Kidney epithelial cell (primary cell): Measurements from ENCODE around the gene PLAC1. TPM values are rescaled to one million over a fixed set of nuclear protein-coding genes. Genes with fewer than 3 reads are reported as not detected.

Experiments
- DNase-seq: peaks from one replicate; pipeline ENCODE4 v3.0.0-alpha.2; 2010; ENCODE audit warnings: low read depth
- H3K27me3 ChIP-seq: 2 replicates; pipeline ENCODE4 v1.6.0; 2011; ENCODE audit warnings: low read length; ENCODE audit not compliant: control insufficient read depth, insufficient read depth
- H3K36me3 ChIP-seq: 2 replicates; pipeline ENCODE4 v1.5.1; 2011; ENCODE audit warnings: low read length; ENCODE audit not compliant: control insufficient read depth, insufficient read depth
- H3K4me3 ChIP-seq: 2 replicates; pipeline ENCODE4 v1.5.1; 2011; ENCODE audit warnings: low read depth, mild to moderate bottlenecking, control low read depth, low read length
- total RNA-seq: library from RNA; depleted of rRNA; stranded (reverse); fragments of >200 nt; gene quantifications from 2 replicates; pipeline ENCODE4 v1.2.3, GENCODE V29; 2015
- TF ChIP-seq, protein P1 (sequence below): IDR thresholded peaks from 2 replicates; pipeline ENCODE4 v1.5.1; 2011; ENCODE audit warnings: mild to moderate bottlenecking, moderate library complexity, low read length, control low read depth, inconsistent platforms; ENCODE audit not compliant: insufficient read depth, poor library complexity, severe bottlenecking

Gene PLAC1
- total RNA-seq, 1 donor from 2014 or later, result not detected

DNA sequence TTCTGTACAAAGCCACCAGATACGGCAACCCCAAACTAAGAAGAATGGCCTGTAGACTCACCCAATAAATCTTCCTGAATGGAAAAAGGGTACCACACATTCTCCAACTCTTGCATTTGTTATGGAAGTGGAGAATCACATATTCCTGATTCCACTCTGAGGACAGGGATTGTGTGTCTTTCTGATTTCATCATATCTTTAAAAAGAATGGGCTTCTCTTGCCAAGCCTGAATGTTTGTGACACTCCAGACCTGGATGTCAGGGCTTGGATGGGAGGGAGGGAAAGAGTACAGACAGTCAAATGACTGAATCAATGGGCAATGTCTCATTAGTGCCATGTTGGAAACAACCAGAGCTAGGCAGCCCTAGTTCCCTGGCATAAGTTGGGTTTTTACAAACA lies 77.4 kb downstream of the PLAC1 start:
- no peaks in the 10 kb centered on the region for H3K36me3 ChIP-seq
- no peak for DNase-seq
- TF ChIP-seq, protein P1, sequence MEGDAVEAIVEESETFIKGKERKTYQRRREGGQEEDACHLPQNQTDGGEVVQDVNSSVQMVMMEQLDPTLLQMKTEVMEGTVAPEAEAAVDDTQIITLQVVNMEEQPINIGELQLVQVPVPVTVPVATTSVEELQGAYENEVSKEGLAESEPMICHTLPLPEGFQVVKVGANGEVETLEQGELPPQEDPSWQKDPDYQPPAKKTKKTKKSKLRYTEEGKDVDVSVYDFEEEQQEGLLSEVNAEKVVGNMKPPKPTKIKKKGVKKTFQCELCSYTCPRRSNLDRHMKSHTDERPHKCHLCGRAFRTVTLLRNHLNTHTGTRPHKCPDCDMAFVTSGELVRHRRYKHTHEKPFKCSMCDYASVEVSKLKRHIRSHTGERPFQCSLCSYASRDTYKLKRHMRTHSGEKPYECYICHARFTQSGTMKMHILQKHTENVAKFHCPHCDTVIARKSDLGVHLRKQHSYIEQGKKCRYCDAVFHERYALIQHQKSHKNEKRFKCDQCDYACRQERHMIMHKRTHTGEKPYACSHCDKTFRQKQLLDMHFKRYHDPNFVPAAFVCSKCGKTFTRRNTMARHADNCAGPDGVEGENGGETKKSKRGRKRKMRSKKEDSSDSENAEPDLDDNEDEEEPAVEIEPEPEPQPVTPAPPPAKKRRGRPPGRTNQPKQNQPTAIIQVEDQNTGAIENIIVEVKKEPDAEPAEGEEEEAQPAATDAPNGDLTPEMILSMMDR, result no peak
- no peak overlapping the region for H3K4me3 ChIP-seq
- no peaks in the 10 kb centered on the region for H3K27me3 ChIP-seq

DNA sequence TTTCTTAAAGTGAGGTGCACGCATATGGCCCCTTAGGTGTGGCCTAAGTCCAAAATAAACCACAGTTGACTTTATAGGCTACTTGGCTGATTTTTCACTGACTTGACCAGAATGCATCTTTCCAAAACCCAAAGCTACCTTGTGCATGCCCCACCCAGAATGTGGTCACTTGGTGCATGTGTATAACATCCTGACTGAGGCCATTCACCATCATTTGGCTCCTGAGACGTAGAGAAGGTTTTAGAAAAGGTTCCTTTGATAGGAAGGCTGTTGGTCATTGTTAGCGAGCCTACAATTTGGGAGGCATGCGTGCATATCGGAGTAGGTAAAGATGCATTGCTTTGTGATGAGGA lies 84.6 kb downstream of the PLAC1 start:
- no peak for DNase-seq
- Histone ChIP-seq H3K27me3 (no peaks in the 10 kb centered on the region), H3K36me3 (no peaks in the 10 kb centered on the region), H3K4me3 (no peak overlapping the region)
- TF ChIP-seq, protein P1, result no peak

DNA sequence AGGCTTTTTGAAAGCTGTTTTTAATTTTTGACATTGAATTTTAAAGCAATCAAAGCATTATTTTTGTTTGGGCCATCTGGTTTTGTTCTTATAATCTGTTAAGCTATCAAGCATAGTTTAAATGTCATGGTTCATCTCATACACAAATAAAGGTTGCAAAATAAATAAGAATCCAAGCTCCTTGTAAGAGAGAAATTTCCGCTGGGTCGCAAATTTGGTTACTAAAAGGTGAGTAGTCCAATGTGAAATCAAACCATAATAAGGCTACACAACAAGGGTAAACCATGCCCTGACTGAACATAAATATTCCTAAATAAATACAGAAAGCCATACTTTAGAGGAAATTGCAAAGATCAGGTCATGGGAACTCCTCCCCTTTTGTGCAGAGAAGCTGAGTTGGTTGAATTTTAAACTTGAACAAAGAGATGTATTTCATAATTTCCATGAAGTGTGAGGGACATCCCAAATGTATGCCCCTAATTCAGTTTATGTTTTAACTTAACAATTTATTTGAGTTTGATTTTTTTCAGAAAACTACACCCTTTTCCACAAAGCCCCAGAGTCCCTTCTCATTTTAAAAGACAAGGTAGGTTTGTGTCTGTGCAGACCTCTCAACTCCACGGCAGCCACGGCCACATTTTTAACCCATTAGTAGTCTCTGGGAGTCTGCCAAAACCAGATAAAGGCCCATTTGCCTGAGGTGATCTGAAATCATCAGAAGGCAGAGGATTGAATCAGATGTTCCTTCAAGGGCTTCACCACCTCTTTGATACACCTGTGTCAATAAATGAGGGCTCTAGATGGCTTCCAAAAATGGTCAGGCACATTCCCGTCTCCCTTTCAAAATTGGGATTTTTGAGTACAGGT lies 85.2 kb downstream of the PLAC1 start:
- no peak for DNase-seq
- TF ChIP-seq, protein P1, result no peak
- Histone ChIP-seq H3K27me3 (no peaks in the 10 kb centered on the region), H3K36me3 (no peaks in the 10 kb centered on the region), H3K4me3 (no peak overlapping the region)

DNA sequence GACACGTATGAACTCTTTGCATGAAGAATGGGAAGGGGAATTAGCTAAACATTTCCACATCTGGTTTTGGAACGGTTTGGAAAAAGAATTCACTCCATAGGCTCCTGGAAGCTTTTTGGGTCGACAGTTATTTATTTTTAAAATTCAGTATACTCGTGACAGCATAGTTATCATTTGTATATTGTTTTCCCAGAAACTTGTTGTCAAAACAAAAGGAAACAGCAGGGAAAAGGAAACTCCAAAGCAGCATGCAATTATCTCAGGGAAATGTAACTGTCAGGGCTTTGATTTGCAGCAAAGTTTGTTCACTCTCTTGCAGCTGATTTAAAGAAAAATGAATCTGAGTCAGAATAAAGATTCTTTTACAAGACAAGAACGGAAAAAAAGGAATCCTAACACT lies 86.5 kb downstream of the PLAC1 start:
- Histone ChIP-seq H3K27me3 (no peaks in the 10 kb centered on the region), H3K36me3 (no peaks in the 10 kb centered on the region), H3K4me3 (no peak overlapping the region)
- DNase-seq, result no peak
- TF ChIP-seq, protein P1, result no peak

DNA sequence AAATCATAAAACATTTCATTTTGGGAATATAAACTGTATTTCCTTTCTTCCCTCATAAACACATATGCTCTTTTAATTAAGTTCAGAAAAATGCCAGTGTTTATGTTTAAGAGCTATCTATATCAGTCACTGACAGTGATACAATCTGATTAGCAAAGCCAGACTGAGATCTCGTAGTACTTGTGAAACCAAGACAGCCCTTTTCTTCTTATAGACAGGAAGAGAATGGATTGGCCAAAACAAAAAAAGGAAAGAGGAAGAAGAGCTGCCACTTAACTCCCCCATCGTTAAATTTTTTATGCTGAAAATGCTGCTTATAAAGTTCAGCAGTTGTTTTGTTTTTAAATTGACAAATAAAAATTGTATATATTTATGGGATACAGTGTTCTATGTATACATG lies 87.4 kb downstream of the PLAC1 start:
- Histone ChIP-seq H3K36me3 (no peaks in the 10 kb centered on the region), H3K27me3 (no peaks in the 10 kb centered on the region), H3K4me3 (no peak overlapping the region)
- TF ChIP-seq, protein P1, result no peak
- no peak for DNase-seq

DNA sequence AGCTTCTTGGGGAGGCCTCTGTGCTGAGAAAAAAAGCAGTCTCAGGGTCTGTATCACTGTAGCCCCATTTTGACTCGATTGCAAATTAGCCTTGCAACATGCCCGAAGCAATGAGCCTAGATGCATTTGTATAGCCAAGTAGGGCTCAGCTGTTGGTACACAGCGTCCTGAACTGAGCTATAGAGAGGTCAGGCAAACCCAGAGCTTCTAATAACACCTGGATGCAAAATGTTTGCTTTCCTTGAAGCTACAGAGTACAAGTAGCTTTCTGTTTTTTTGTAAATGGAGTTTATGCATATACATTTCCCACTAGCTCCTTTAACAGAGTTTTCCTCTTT lies 87.8 kb downstream of the PLAC1 start:
- no peaks in the 10 kb centered on the region for H3K36me3 ChIP-seq
- H3K4me3 ChIP-seq, result no peak overlapping the region
- TF ChIP-seq, protein P1, result no peak
- no peak for DNase-seq
- H3K27me3 ChIP-seq, result no peaks in the 10 kb centered on the region
